Amniotic epithelial cell (primary cell): ENCODE results near the gene ZNF316.
"Not testable (repeated sequence)": the region's sequence is repeated elsewhere in the genome, so short reads cannot be mapped to it uniquely, and the experiment has no call there.

Source experiments
- DNase-seq: peaks from one replicate; pipeline ENCODE4 v3.0.0-alpha.2; 2010; ENCODE audit warnings: low read depth

Gene ZNF316

GRCh38 chr7:6647080-6647479 is 10.0 kb downstream of the ZNF316 start:
- no peak for DNase-seq

DNA sequence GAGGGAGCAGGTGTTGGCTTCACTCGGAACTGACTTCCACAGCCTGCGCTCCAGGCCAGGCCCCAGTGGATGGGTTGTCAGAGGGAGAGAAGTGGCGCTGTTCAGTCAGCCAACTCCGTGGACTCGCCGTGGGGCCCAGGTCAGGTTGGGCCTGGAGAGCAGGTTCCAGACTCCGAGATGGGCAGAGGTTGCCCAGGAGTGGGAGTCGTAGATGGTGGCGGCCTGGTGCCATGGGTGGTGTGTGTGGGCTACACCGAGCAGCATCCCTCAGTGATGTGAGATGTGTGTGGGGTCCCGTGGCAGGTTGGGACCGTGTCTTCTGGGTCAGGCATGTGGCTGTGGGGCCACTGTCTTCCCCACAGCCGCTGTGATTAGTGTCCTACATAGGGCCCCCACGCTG is 10.4 kb downstream of the ZNF316 start:
- no peak for DNase-seq

DNA sequence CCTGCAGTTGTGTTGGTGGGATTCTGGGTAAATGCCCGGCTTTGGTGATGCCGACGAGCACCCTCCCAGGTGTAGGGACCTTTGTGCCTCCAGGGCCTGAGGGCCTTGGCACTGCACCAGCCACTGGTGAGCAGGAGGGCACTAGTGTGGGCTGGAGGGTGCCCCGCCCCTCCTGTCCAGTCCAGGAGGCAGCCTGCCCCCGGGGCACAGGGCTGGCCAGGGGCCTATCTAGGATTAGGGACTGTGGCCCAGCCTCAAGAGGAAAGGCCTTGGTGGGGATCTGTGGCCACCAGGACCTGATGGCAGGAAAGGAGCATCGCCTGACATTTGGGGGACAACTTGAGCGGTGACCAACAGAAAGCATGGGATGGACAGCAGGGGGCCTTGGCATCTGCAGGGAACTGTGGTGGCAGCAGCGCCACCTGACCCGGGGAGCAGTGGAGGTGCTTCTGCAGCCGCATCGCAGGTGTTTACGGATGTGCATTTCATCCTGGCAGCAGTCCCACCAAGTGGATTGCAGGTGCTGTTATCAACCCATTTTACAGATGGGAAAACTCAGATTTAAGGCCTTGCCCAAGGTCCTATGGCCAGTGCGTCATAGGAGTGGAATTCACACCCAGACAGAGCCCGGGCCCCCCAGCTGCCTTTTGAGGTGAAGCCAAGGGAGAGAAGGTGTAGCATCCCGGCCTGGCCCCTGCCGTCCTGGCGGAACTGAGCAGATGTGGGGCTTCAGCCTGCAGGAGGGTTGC is 11.1 kb downstream of the ZNF316 start:
- DNase-seq, result no peak

GRCh38 chr7:6648815-6649104 is 11.6 kb downstream of the ZNF316 start:
- no peak for DNase-seq

DNA sequence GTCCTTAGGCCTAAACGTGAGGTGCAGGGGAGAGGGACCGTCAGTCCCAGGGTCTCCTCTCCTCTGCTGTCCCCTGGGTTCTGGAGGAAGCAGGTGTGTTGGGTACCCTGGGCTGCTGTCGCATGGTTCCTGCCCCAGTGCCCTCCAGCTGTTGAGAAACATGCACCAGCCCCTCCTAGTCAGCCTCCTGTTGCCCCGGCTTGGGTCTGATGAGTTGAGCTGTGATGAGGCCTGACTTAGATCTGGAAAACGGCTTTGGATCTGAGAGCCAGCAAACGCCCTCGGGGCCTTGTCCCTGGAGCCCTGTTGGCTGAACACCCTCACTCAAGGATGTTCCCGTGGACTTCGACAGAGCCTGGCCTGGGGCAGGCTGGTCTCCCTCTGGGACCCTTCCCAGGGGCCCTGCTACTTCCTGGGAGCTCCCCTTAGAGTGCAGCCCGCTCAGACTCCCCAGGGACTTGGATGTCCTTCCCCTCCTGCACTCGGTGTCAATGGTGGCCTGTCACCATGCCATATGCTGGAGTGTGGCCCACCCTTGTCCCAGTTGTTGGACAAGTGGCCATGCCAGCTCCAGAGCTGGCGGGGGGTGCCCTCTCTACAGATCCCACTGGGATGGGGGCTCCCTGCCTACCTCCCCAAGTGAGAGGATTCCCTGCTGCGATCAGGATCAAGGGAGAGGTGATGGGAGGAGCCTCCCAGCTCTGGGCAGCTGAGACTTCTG is 12.3 kb downstream of the ZNF316 start:
- no peak for DNase-seq

GRCh38 chr7:6650086-6650485 is 13.0 kb downstream of the ZNF316 start:
- no peak for DNase-seq

- DNase-seq, result no peak
Measured at GRCh38 chr7:6650521-6651011, 13.4 kb downstream of the ZNF316 start.

GRCh38 chr7:6651851-6652445 is 14.8 kb downstream of the ZNF316 start:
- no peak for DNase-seq

DNA sequence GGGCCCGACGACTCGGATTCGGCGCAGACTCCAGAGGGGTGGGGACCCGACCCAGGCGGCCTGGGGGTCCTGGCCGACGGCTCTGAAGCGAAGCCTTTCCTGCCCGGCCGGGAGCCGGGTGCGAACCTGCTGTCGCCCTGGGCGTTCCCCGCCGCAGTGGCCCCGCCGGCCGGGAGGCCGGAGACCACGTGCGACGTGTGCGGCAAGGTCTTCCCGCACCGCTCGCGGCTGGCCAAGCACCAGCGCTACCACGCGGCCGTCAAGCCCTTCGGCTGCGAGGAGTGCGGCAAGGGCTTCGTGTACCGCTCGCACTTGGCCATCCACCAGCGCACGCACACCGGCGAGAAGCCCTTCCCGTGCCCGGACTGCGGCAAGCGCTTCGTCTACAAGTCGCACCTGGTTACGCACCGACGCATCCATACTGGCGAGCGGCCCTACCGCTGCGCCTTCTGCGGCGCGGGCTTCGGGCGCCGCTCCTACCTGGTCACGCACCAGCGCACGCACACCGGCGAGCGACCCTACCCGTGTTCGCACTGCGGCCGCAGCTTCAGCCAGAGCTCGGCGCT is 15.4 kb downstream of the ZNF316 start:
- no peak for DNase-seq

GRCh38 chr7:6653071-6654003 is 16.2 kb downstream of the ZNF316 start:
- DNase-seq, result no peak

- DNase-seq, result no peak
Measured at GRCh38 chr7:6654113-6654841, 17.2 kb downstream of the ZNF316 start.

DNA sequence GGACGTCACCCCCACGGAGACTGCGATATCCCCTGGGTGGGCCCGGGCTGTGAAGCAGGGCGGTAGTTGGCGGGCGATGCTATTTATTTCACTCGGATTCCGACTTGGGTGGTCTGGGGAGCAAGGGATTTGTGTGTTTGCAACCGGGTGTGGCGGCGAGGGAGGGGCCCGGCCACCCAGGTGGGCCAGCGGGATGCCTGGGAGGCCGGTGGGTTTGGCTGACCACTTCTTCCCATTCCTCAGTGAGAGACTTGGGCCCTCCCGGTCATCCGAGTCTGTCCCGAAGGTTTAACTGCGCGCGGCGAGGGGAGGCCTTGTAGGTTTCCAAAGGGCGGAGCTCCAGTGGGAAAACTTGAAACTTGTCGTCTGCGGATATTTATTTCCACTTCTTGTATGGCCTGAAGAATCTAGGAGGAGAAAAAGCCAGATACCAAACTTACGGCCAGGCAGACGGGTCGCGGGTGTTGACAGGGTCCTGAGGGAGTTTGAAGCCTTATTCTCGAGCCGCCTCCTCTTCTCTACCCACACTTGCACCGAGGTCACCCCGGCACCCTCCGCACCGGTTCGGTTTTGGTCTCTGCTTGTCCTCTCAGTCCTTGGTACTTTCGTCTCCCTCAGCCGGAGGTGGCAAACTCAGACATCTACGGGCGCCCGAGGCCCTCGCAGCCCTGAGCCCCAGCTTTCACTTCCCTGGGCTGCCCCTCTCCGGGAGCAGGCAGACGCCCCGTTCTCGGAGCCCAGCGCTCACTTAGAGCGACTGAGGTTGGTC is 17.9 kb downstream of the ZNF316 start:
- no peak for DNase-seq

GRCh38 chr7:6655636-6656385 is 18.7 kb downstream of the ZNF316 start:
- DNase-seq, result no peak

GRCh38 chr7:6656413-6656812 is 19.3 kb downstream of the ZNF316 start:
- DNase-seq, result no peak

DNA sequence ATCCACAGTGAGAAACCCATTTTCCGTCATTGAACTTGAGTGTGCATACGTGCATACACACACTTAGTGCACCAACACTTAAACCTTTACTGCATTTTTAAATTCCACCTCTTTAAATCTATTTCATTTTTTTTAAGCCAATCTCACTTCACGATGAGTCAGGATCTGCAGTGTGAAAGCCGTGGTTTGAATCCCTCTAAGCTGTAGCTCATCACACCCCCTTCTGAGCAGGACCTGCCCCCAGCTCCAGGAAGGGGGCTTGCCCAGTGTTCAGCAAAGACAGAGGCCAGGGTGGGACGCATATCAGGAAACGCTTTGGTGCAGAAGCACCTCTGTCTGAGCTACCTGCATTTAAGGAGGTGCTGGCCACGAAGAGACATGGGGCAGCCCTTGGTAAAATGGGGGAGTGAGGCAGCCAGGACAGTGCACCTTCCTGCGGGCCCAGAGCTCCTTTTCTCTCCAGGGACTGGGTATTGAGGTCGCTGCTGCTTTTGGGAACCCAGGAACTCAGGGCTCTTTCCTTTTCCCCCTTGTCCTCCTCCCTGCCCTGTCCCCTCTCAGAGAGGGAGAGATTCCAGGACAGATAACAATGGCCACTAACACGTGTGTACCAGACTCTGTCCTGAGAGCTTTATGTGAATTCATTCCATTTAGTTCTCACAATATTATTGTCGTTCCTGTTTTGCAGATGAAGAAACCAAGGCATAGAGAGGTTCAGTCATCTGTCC is 21.7 kb downstream of the ZNF316 start:
- DNase-seq, result no peak

DNA sequence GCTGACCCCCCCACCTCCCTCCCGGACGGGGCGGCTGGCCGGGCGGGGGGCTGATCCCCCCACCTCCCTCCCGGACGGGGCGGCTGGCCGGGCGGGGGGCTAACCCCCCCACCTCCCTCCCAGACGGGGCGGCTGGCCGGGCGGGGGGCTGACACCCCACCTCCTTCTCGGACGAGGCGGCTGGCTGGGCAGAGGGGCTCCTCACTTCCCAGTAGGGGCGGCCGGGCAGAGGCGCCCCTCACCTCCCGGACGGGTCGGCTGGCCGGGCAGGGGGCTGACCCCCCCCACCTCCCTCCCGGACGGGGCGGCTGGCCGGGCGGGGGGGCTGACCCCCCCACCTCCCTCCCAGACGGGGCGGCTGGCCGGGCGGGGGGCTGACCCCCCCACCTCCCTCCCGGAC is 33.7 kb downstream of the ZNF316 start:
- not testable (repeated sequence) for DNase-seq

GRCh38 chr7:6675807-6676405 is 38.8 kb downstream of the ZNF316 start:
- peak; percentile 17 for DNase-seq

- no peak for DNase-seq
Measured at GRCh38 chr7:6680146-6680545, 43.0 kb downstream of the ZNF316 start.

DNA sequence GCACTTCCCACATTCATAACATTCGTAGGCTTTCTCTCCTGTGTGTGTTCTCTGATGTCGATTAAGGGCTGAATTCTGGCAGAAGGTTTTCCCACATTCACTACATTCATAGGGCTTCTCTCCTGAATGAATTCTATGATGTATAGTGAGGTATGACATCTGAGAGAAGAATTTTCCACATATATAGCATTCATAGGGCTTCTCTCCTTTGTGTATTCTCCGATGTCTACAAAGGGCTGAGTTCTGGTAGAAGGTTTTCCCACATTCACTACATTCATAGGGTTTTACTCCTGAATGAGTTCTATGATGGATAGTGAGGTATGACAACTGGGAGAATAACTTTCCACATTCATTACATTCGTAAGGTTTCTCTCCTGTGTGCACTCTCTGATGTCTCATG is 54.0 kb downstream of the ZNF316 start:
- no peak for DNase-seq
